ENCODE data around the gene SYT5. TPM values are rescaled to one million over a fixed set of nuclear protein-coding genes. Genes with fewer than 3 reads are reported as not detected.

SYT5 gene
- total and polyA plus RNA-seq, 9 of the 15 experiments (the other 6 are each of a cell fraction or from before 2014, with no cell fraction given), result 1.3 to 20.9 (median 8.8) TPM

- TF ChIP-seq SAP30 (IDR thresholded peaks at IDR 0.05; ENCODE audit: borderline replicate concordance, insufficient read depth, low read depth, low read length, poor library complexity, severe bottlenecking), result no peak
- no peak for TF ChIP-seq SFPQ (IDR thresholded peaks at IDR 0.05; ENCODE audit: low read depth, low read length)
- TF ChIP-seq USF2 (CRISPR knock-in tag; IDR thresholded peaks at IDR 0.05), result no peak
- TF ChIP-seq ZNF830 (CRISPR knock-in tag; IDR thresholded peaks at IDR 0.05), result no peak
- no peak for TF ChIP-seq EP300 (IDR thresholded peaks at IDR 0.05; ENCODE audit: low read length)
- no peak for TF ChIP-seq CREB1 (IDR thresholded peaks at IDR 0.05)
- no peak for TF ChIP-seq CREB1 (CRISPR knock-in tag; IDR thresholded peaks at IDR 0.05)
- peak; percentile 96 for TF ChIP-seq E2F8 (IDR thresholded peaks at IDR 0.05; ENCODE audit: low read depth, partially characterized antibody)
- no peak for TF ChIP-seq ZFPM2 (CRISPR knock-in tag; IDR thresholded peaks at IDR 0.05)
- TF ChIP-seq POLR2AphosphoS2 (IDR thresholded peaks at IDR 0.05; ENCODE audit: low read length), result no peak
- TF ChIP-seq CUX1 (CRISPR knock-in tag; IDR thresholded peaks at IDR 0.05), result no peak
- no peak for TF ChIP-seq BACH1 (tag; IDR thresholded peaks at IDR 0.05)
- no peak for TF ChIP-seq NR0B1 (IDR thresholded peaks at IDR 0.05; ENCODE audit: partially characterized antibody)
- TF ChIP-seq NR2C1 (IDR thresholded peaks at IDR 0.05), result peak; percentile 75
- TF ChIP-seq NR2C1 (tag; IDR thresholded peaks at IDR 0.05), result peak; percentile 47
Measured at GRCh38 chr19:55152017-55152416, 28.1 kb downstream of the SYT5 start (continued).
